T-helper 1 cell treated with Interleukin-12 subunit alpha and Interleukin-12 subunit beta and Interleukin-4 antibody, amounts not matched to agents 30 μg/mL and 1 μg/mL, for 36 hours (primary cell): Measurements from ENCODE around the gene CHCHD6.

ENCODE experiments used
- H3K27ac Mint-ChIP-seq: one replicate; pipeline ENCODE4 v1.8.0; 2021; ENCODE audit warnings: mild to moderate bottlenecking, mixed read lengths
- H3K27me3 Mint-ChIP-seq: one replicate; pipeline ENCODE4 v1.8.0; 2021; ENCODE audit warnings: low read depth, mixed read lengths
- H3K36me3 Mint-ChIP-seq: one replicate; pipeline ENCODE4 v1.8.0; 2021; ENCODE audit warnings: low read depth, mixed read lengths
- H3K4me1 Mint-ChIP-seq: one replicate; pipeline ENCODE4 v1.8.0; 2021; ENCODE audit warnings: low read depth, mixed read lengths
- H3K4me3 Mint-ChIP-seq: one replicate; pipeline ENCODE4 v1.8.0; 2021; ENCODE audit warnings: mild to moderate bottlenecking, moderate library complexity, mixed read lengths
- H3K9me3 Mint-ChIP-seq: one replicate; pipeline ENCODE4 v1.8.0; 2021; ENCODE audit warnings: mixed read lengths

The CHCHD6 gene

GRCh38 chr3:126987596-126987995, 283.6 kb downstream of the CHCHD6 start:
- H3K4me3 Mint-ChIP-seq, result no peak overlapping the region
- H3K36me3 Mint-ChIP-seq, result no peaks in the 10 kb centered on the region
- H3K27me3 Mint-ChIP-seq, result peaks cover 3% of the 10 kb centered on the region
- no peaks in the 10 kb centered on the region for H3K4me1 Mint-ChIP-seq
- H3K27ac Mint-ChIP-seq, result no peak overlapping the region
- H3K9me3 Mint-ChIP-seq, result no peaks in the 10 kb centered on the region

GRCh38 chr3:126988451-126989021, 284.5 kb downstream of the CHCHD6 start:
- Mint-ChIP-seq H3K9me3 (no peaks in the 10 kb centered on the region), H3K4me3 (no peak overlapping the region), H3K36me3 (no peaks in the 10 kb centered on the region), H3K4me1 (no peaks in the 10 kb centered on the region), H3K27me3 (peaks cover 3% of the 10 kb centered on the region), H3K27ac (no peak overlapping the region)

GRCh38 chr3:126989316-126990023, 285.4 kb downstream of the CHCHD6 start:
- Mint-ChIP-seq H3K4me1 (no peaks in the 10 kb centered on the region), H3K4me3 (no peak overlapping the region)

GRCh38 chr3:126990024-126990700, 286.1 kb downstream of the CHCHD6 start:
- no peaks in the 10 kb centered on the region for H3K27me3 Mint-ChIP-seq

More at GRCh38 chr3:126989316-126990023, 285.4 kb downstream of the CHCHD6 start:
- no peak overlapping the region for H3K27ac Mint-ChIP-seq
- H3K9me3 Mint-ChIP-seq, result no peaks in the 10 kb centered on the region
- H3K27me3 Mint-ChIP-seq, result peaks cover under 1% of the 10 kb centered on the region
- H3K36me3 Mint-ChIP-seq, result no peaks in the 10 kb centered on the region

GRCh38 chr3:126990890-126991289, 286.9 kb downstream of the CHCHD6 start:
- H3K27ac Mint-ChIP-seq, result no peak overlapping the region
- no peaks in the 10 kb centered on the region for H3K9me3 Mint-ChIP-seq
- no peaks in the 10 kb centered on the region for H3K36me3 Mint-ChIP-seq
- no peak overlapping the region for H3K4me3 Mint-ChIP-seq
- H3K27me3 Mint-ChIP-seq, result no peaks in the 10 kb centered on the region
- no peaks in the 10 kb centered on the region for H3K4me1 Mint-ChIP-seq

More at GRCh38 chr3:126990024-126990700, 286.1 kb downstream of the CHCHD6 start:
- Mint-ChIP-seq H3K9me3 (no peaks in the 10 kb centered on the region), H3K36me3 (no peaks in the 10 kb centered on the region), H3K4me1 (no peaks in the 10 kb centered on the region), H3K4me3 (no peak overlapping the region), H3K27ac (no peak overlapping the region)

GRCh38 chr3:126991366-126992200, 287.5 kb downstream of the CHCHD6 start:
- no peaks in the 10 kb centered on the region for H3K9me3 Mint-ChIP-seq
- no peaks in the 10 kb centered on the region for H3K27me3 Mint-ChIP-seq
- no peaks in the 10 kb centered on the region for H3K4me1 Mint-ChIP-seq
- no peaks in the 10 kb centered on the region for H3K36me3 Mint-ChIP-seq
- H3K27ac Mint-ChIP-seq, result no peak overlapping the region
- H3K4me3 Mint-ChIP-seq, result no peak overlapping the region

GRCh38 chr3:126992216-126992615, 288.2 kb downstream of the CHCHD6 start:
- no peak overlapping the region for H3K27ac Mint-ChIP-seq
- H3K27me3 Mint-ChIP-seq, result no peaks in the 10 kb centered on the region
- no peak overlapping the region for H3K4me3 Mint-ChIP-seq
- H3K9me3 Mint-ChIP-seq, result no peaks in the 10 kb centered on the region
- no peaks in the 10 kb centered on the region for H3K36me3 Mint-ChIP-seq
- no peaks in the 10 kb centered on the region for H3K4me1 Mint-ChIP-seq

GRCh38 chr3:126992776-126993175, 288.7 kb downstream of the CHCHD6 start:
- Mint-ChIP-seq H3K27ac (no peak overlapping the region), H3K9me3 (no peaks in the 10 kb centered on the region), H3K36me3 (no peaks in the 10 kb centered on the region), H3K27me3 (no peaks in the 10 kb centered on the region), H3K4me3 (no peak overlapping the region), H3K4me1 (no peaks in the 10 kb centered on the region)

- no peak overlapping the region for H3K4me3 Mint-ChIP-seq
- no peaks in the 10 kb centered on the region for H3K27me3 Mint-ChIP-seq
- no peaks in the 10 kb centered on the region for H3K4me1 Mint-ChIP-seq
- no peaks in the 10 kb centered on the region for H3K36me3 Mint-ChIP-seq
- H3K27ac Mint-ChIP-seq, result no peak overlapping the region
- no peaks in the 10 kb centered on the region for H3K9me3 Mint-ChIP-seq
These were observed 289.4 kb downstream of the CHCHD6 start for GRCh38 chr3:126993436-126993835.

GRCh38 chr3:126994661-126995245, 290.7 kb downstream of the CHCHD6 start:
- H3K9me3 Mint-ChIP-seq, result no peaks in the 10 kb centered on the region
- H3K36me3 Mint-ChIP-seq, result no peaks in the 10 kb centered on the region
- no peaks in the 10 kb centered on the region for H3K4me1 Mint-ChIP-seq
- no peak overlapping the region for H3K4me3 Mint-ChIP-seq
- no peaks in the 10 kb centered on the region for H3K27me3 Mint-ChIP-seq
- H3K27ac Mint-ChIP-seq, result no peak overlapping the region

- H3K27ac Mint-ChIP-seq, result no peak overlapping the region
These were observed 291.3 kb downstream of the CHCHD6 start for GRCh38 chr3:126995254-126995780.

GRCh38 chr3:126995926-126996512, 292.0 kb downstream of the CHCHD6 start:
- Mint-ChIP-seq H3K4me1 (no peaks in the 10 kb centered on the region), H3K27ac (no peak overlapping the region), H3K4me3 (no peak overlapping the region), H3K9me3 (no peaks in the 10 kb centered on the region), H3K27me3 (no peaks in the 10 kb centered on the region), H3K36me3 (no peaks in the 10 kb centered on the region)

More at GRCh38 chr3:126995254-126995780, 291.3 kb downstream of the CHCHD6 start:
- Mint-ChIP-seq H3K36me3 (no peaks in the 10 kb centered on the region), H3K27me3 (no peaks in the 10 kb centered on the region), H3K4me3 (no peak overlapping the region), H3K4me1 (no peaks in the 10 kb centered on the region), H3K9me3 (no peaks in the 10 kb centered on the region)

- Mint-ChIP-seq H3K36me3 (no peaks in the 10 kb centered on the region), H3K4me3 (no peak overlapping the region), H3K27me3 (no peaks in the 10 kb centered on the region), H3K9me3 (no peaks in the 10 kb centered on the region), H3K4me1 (no peaks in the 10 kb centered on the region), H3K27ac (no peak overlapping the region)
These were observed 292.9 kb downstream of the CHCHD6 start for GRCh38 chr3:126996905-126997304.
